ENCODE results near the gene NOP9.
A peak's percentile ranks its signal among the peaks of the same experiment; 100 is the strongest.

The NOP9 gene

DNA sequence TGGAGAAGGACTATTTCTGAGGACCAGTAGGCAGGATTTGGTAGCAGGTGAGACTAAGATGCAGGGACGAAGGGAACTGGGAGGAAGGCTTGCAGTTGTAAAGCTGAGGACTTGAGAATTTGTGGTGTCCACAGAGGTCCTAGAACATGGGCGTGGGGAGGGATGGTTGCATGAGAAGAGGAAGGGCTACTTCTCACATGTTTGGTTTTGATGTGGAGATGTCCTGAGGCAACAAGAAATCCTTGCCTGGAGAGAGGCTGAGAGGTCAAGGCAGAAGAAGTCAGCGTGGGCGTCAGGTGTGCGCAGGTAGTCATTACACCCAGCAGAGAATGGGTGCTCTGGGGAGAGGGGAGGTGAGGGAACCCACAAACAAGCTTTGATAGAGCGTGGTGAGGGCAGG is 22.6 kb upstream of the NOP9 start:
- Histone ChIP-seq H3K9ac (ENCODE audit: low read length) (no peak overlapping the region), H3K9me2 (ENCODE audit: low read depth, low read length) (no peaks in the 10 kb centered on the region), H3K36me3 (ENCODE audit: insufficient read depth, low read length) (no peaks in the 10 kb centered on the region), H4K20me1 (ENCODE audit: insufficient read depth, low read length) (no peaks in the 10 kb centered on the region), H3F3A (ENCODE audit: insufficient read depth, low read length) (no peaks in the 10 kb centered on the region), H3K4me1 (ENCODE audit: insufficient read depth, low read length, severe bottlenecking) (peaks cover 45% of the 10 kb centered on the region), H3K4me2 (ENCODE audit: low read length) (no peak overlapping the region), H3K27me3 (ENCODE audit: insufficient read depth, low read length) (no peaks in the 10 kb centered on the region), H3K4me3 (ENCODE audit: low read depth, low read length, poor library complexity, severe bottlenecking) (no peak overlapping the region), H2AFZ (ENCODE audit: low read length) (no peak overlapping the region), H3K79me2 (ENCODE audit: insufficient read depth, low read length) (no peaks in the 10 kb centered on the region), H3K9me3 (ENCODE audit: low read length) (no peaks in the 10 kb centered on the region), H3K27ac (ENCODE audit: low read depth, low read length, poor library complexity, severe bottlenecking) (no peak overlapping the region)
- TF ChIP-seq CTCF (IDR thresholded peaks at IDR 0.05; ENCODE audit: low read length) (no peak), EZH2 (IDR thresholded peaks at IDR 0.05; ENCODE audit: borderline replicate concordance, low read length) (no peak)

- no peak overlapping the region for H2AFZ ChIP-seq (ENCODE audit: low read length)
These were observed 21.9 kb upstream of the NOP9 start for GRCh38 chr14:24277606-24278321.

DNA sequence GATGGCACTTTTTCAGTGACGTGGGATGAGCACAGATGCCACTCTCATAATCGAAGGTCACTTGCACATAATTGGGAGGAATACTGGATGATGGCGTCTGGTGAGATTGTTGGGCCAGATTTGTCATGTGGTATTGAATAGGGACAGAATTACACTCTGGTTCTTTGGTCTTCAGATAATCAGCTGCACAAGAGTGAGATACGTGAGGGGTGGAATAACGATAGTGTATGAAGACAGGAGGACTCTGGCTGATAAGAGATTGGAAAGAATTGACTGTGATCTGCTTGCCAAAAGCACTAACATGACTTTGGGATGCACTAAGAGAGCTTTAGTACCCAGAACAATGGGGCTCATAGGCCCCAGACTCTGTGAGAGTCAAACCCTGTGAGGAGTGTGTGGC is 21.2 kb upstream of the NOP9 start:
- H3K4me2 ChIP-seq (ENCODE audit: low read length), result no peak overlapping the region
- H3K9me2 ChIP-seq (ENCODE audit: low read depth, low read length), result no peaks in the 10 kb centered on the region
- no peak overlapping the region for H3K4me3 ChIP-seq (ENCODE audit: low read depth, low read length, poor library complexity, severe bottlenecking)
- H3K27ac ChIP-seq (ENCODE audit: low read depth, low read length, poor library complexity, severe bottlenecking), result no peak overlapping the region
- no peaks in the 10 kb centered on the region for H3K79me2 ChIP-seq (ENCODE audit: insufficient read depth, low read length)
- no peaks in the 10 kb centered on the region for H3K27me3 ChIP-seq (ENCODE audit: insufficient read depth, low read length)
- H3K4me1 ChIP-seq (ENCODE audit: insufficient read depth, low read length, severe bottlenecking), result peaks cover 34% of the 10 kb centered on the region
- no peak for TF ChIP-seq EZH2 (IDR thresholded peaks at IDR 0.05; ENCODE audit: borderline replicate concordance, low read length)
- TF ChIP-seq CTCF (IDR thresholded peaks at IDR 0.05; ENCODE audit: low read length), result no peak
- no peaks in the 10 kb centered on the region for H3F3A ChIP-seq (ENCODE audit: insufficient read depth, low read length)
- H2AFZ ChIP-seq (ENCODE audit: low read length), result no peak overlapping the region
- no peaks in the 10 kb centered on the region for H3K9me3 ChIP-seq (ENCODE audit: low read length)
- H4K20me1 ChIP-seq (ENCODE audit: insufficient read depth, low read length), result no peaks in the 10 kb centered on the region
- H3K9ac ChIP-seq (ENCODE audit: low read length), result no peak overlapping the region
- no peaks in the 10 kb centered on the region for H3K36me3 ChIP-seq (ENCODE audit: insufficient read depth, low read length)

More at GRCh38 chr14:24277606-24278321, 21.9 kb upstream of the NOP9 start:
- Histone ChIP-seq H3K9me3 (ENCODE audit: low read length) (no peaks in the 10 kb centered on the region), H3K9me2 (ENCODE audit: low read depth, low read length) (no peaks in the 10 kb centered on the region), H3K27ac (ENCODE audit: low read depth, low read length, poor library complexity, severe bottlenecking) (no peak overlapping the region), H3K4me3 (ENCODE audit: low read depth, low read length, poor library complexity, severe bottlenecking) (no peak overlapping the region), H3K4me2 (ENCODE audit: low read length) (peak overlapping the region; percentile 6; the same call in 1 of the 2 replicates), H3K36me3 (ENCODE audit: insufficient read depth, low read length) (no peaks in the 10 kb centered on the region), H3K79me2 (ENCODE audit: insufficient read depth, low read length) (no peaks in the 10 kb centered on the region), H3F3A (ENCODE audit: insufficient read depth, low read length) (no peaks in the 10 kb centered on the region), H4K20me1 (ENCODE audit: insufficient read depth, low read length) (no peaks in the 10 kb centered on the region), H3K27me3 (ENCODE audit: insufficient read depth, low read length) (no peaks in the 10 kb centered on the region), H3K9ac (ENCODE audit: low read length) (no peak overlapping the region; the same call in 1 of the 2 replicates), H3K4me1 (ENCODE audit: insufficient read depth, low read length, severe bottlenecking) (peaks cover 38% of the 10 kb centered on the region)
- TF ChIP-seq CTCF (IDR thresholded peaks at IDR 0.05; ENCODE audit: low read length) (no peak), EZH2 (IDR thresholded peaks at IDR 0.05; ENCODE audit: borderline replicate concordance, low read length) (no peak)
